ENCODE results near the gene SLC6A15.

SLC6A15 gene

GRCh38 chr12:84858796-84859195 lies 53.8 kb downstream of the SLC6A15 start:
- H3K9ac ChIP-seq (ENCODE audit: low read length) = no peak overlapping the region
- H3K79me2 ChIP-seq (ENCODE audit: low read length) = no peaks in the 10 kb centered on the region
- peaks cover 16% of the 10 kb centered on the region for H3K4me1 ChIP-seq (ENCODE audit: low read length)
- H2AFZ ChIP-seq (ENCODE audit: low read length) = no peak overlapping the region
- H3K36me3 ChIP-seq (replicated peaks; ENCODE audit: insufficient read depth, low read length) = no peaks in the 10 kb centered on the region
- TF ChIP-seq EZH2phosphoT487 (IDR thresholded peaks at IDR 0.05; ENCODE audit: low read length) (no peak), EZH2 (optimal IDR thresholded peaks at IDR 0.05; ENCODE audit: low read depth, low read length) (no peak), CTCF (IDR thresholded peaks at IDR 0.05; ENCODE audit: low read length) (no peak)
- H3K4me2 ChIP-seq (ENCODE audit: low read depth, low read length) = no peak overlapping the region
- no peak for DNase-seq
- no peaks in the 10 kb centered on the region for H3K9me3 ChIP-seq (replicated peaks; ENCODE audit: insufficient read depth, low read length)
- no peak overlapping the region for H3K27ac ChIP-seq (ENCODE audit: low read length)
- H4K20me1 ChIP-seq (ENCODE audit: insufficient read depth, low read length) = no peaks in the 10 kb centered on the region
- H3F3A ChIP-seq (ENCODE audit: insufficient read depth, low read length) = no peaks in the 10 kb centered on the region
- H3K9me2 ChIP-seq (replicated peaks; ENCODE audit: insufficient read depth, low read length) = no peaks in the 10 kb centered on the region
- H3K4me3 ChIP-seq (ENCODE audit: low read length) = no peak overlapping the region
- H3K27me3 ChIP-seq (replicated peaks; ENCODE audit: insufficient read depth, low read length) = no peaks in the 10 kb centered on the region

GRCh38 chr12:84857525-84858208 lies 54.9 kb downstream of the SLC6A15 start:
- no peaks in the 10 kb centered on the region for H3K27me3 ChIP-seq (replicated peaks; ENCODE audit: insufficient read depth, low read length)
- H3K79me2 ChIP-seq (ENCODE audit: low read length) = no peaks in the 10 kb centered on the region
- H3K9ac ChIP-seq (ENCODE audit: low read length) = no peak overlapping the region
- H3K9me2 ChIP-seq (replicated peaks; ENCODE audit: insufficient read depth, low read length) = no peaks in the 10 kb centered on the region
- peak overlapping the region; percentile 44; the same call in 1 of the 2 replicates for H3K4me2 ChIP-seq (ENCODE audit: low read depth, low read length)
- peak; percentile 77 for DNase-seq
- TF ChIP-seq EZH2phosphoT487 (IDR thresholded peaks at IDR 0.05; ENCODE audit: low read length) (no peak), EZH2 (optimal IDR thresholded peaks at IDR 0.05; ENCODE audit: low read depth, low read length) (no peak), CTCF (IDR thresholded peaks at IDR 0.05; ENCODE audit: low read length) (no peak)
- H4K20me1 ChIP-seq (ENCODE audit: insufficient read depth, low read length) = no peaks in the 10 kb centered on the region
- peak overlapping the region; percentile 67 for H2AFZ ChIP-seq (ENCODE audit: low read length)
- H3K9me3 ChIP-seq (replicated peaks; ENCODE audit: insufficient read depth, low read length) = no peaks in the 10 kb centered on the region
- peaks cover 16% of the 10 kb centered on the region for H3K4me1 ChIP-seq (ENCODE audit: low read length)
- peak overlapping the region; percentile 47; the same call in 1 of the 2 replicates for H3K27ac ChIP-seq (ENCODE audit: low read length)
- H3K4me3 ChIP-seq (ENCODE audit: low read length) = 0 out of 2 replicates have a peak overlapping the region, but pooled peaks have one; percentile 2
- H3F3A ChIP-seq (ENCODE audit: insufficient read depth, low read length) = no peaks in the 10 kb centered on the region
- no peaks in the 10 kb centered on the region for H3K36me3 ChIP-seq (replicated peaks; ENCODE audit: insufficient read depth, low read length)

- Histone ChIP-seq H3K9me3 (replicated peaks; ENCODE audit: insufficient read depth, low read length) (no peaks in the 10 kb centered on the region), H3K79me2 (ENCODE audit: low read length) (no peaks in the 10 kb centered on the region), H3K36me3 (replicated peaks; ENCODE audit: insufficient read depth, low read length) (no peaks in the 10 kb centered on the region)
Measured at GRCh38 chr12:84856156-84856900, 56.3 kb downstream of the SLC6A15 start.

More at GRCh38 chr12:84856156-84856900, 56.3 kb downstream of the SLC6A15 start:
- Histone ChIP-seq H2AFZ (ENCODE audit: low read length) (no peak overlapping the region), H3K27me3 (replicated peaks; ENCODE audit: insufficient read depth, low read length) (no peaks in the 10 kb centered on the region), H3K4me3 (ENCODE audit: low read length) (no peak overlapping the region), H3K9me2 (replicated peaks; ENCODE audit: insufficient read depth, low read length) (no peaks in the 10 kb centered on the region), H3K4me1 (ENCODE audit: low read length) (peaks cover 16% of the 10 kb centered on the region), H3K4me2 (ENCODE audit: low read depth, low read length) (no peak overlapping the region), H3F3A (ENCODE audit: insufficient read depth, low read length) (no peaks in the 10 kb centered on the region), H4K20me1 (ENCODE audit: insufficient read depth, low read length) (no peaks in the 10 kb centered on the region), H3K27ac (ENCODE audit: low read length) (no peak overlapping the region), H3K9ac (ENCODE audit: low read length) (no peak overlapping the region)
- DNase-seq = no peak
- no peak for TF ChIP-seq EZH2 (optimal IDR thresholded peaks at IDR 0.05; ENCODE audit: low read depth, low read length)
- no peak for TF ChIP-seq CTCF (IDR thresholded peaks at IDR 0.05; ENCODE audit: low read length)
- TF ChIP-seq EZH2phosphoT487 (IDR thresholded peaks at IDR 0.05; ENCODE audit: low read length) = no peak
